Smooth muscle cell (in vitro differentiated cells): ENCODE results near the gene IL1RL2. TPM values are rescaled to one million over a fixed set of nuclear protein-coding genes. Genes with fewer than 3 reads are reported as not detected.

Experiments used
- DNase-seq: peaks from one replicate; lab custom pipeline; 2025; ENCODE audit not compliant: unreplicated experiment; lab: John Stamatoyannopoulos, UW
- H2AFZ ChIP-seq: fragments of 200-600 bp; sonication (generic); 2 replicates; pipeline ENCODE4 v1.6.0; 2016; ENCODE audit warnings: antibody characterized with exemption, low read depth, mild to moderate bottlenecking
- H3F3A ChIP-seq: fragments of 200-600 bp; sonication (generic); 2 replicates; pipeline ENCODE4 v1.6.0; 2017; ENCODE audit warnings: antibody characterized with exemption, low read depth
- H3K27ac ChIP-seq: fragments of 200-600 bp; sonication (generic); 2 replicates; pipeline ENCODE4 v1.5.1; 2016; ENCODE audit warnings: low read depth, mild to moderate bottlenecking
- H3K27me3 ChIP-seq: fragments of 200-600 bp; sonication (generic); 2 replicates; pipeline ENCODE4 v1.6.1; 2016; ENCODE audit warnings: low read depth, mild to moderate bottlenecking
- H3K36me3 ChIP-seq: fragments of 200-600 bp; sonication (generic); 2 replicates; pipeline ENCODE4 v1.5.1; 2016; ENCODE audit warnings: low read depth
- H3K4me1 ChIP-seq: fragments of 200-600 bp; sonication (generic); 2 replicates; pipeline ENCODE4 v1.5.1; 2016; ENCODE audit warnings: low read depth
- H3K4me2 ChIP-seq: fragments of 200-600 bp; sonication (generic); 2 replicates; pipeline ENCODE4 v1.6.0; 2016; ENCODE audit warnings: mild to moderate bottlenecking
- H3K4me3 ChIP-seq: fragments of 200-600 bp; sonication (generic); 2 replicates; pipeline ENCODE4 v1.5.1; 2016; ENCODE audit warnings: mild to moderate bottlenecking
- H3K79me2 ChIP-seq: fragments of 200-600 bp; sonication (generic); 2 replicates; pipeline ENCODE4 v1.6.0; 2016; ENCODE audit warnings: low read depth, mild to moderate bottlenecking
- H3K9ac ChIP-seq: fragments of 200-600 bp; sonication (generic); 2 replicates; pipeline ENCODE4 v1.6.0; 2016; ENCODE audit warnings: low read depth
- H3K9me3 ChIP-seq: fragments of 200-600 bp; sonication (generic); replicated peaks from 2 replicates; pipeline ENCODE4 v1.5.1; 2016; ENCODE audit warnings: low read depth
- H4K20me1 ChIP-seq: fragments of 200-600 bp; sonication (generic); 2 replicates; pipeline ENCODE4 v1.6.0; 2016; ENCODE audit warnings: low read depth
- WGBS: methylation state at CpG from one replicate; pipeline ENCODE4 v1.1.7; 2016; ENCODE audit warnings: low lambda C conversion rate; 5-methylcytosine and 5-hydroxymethylcytosine counted together
- polyA plus RNA-seq: library from polyadenylated mRNA; unstranded; fragments of >200 nt; fragmentation: Nextera tagmentation; extraction: Ambion mirVana; gene quantifications from 2 replicates; pipeline ENCODE4 v1.2.1, GENCODE V29; 2016
- total RNA-seq: library from RNA; depleted of rRNA; stranded (reverse); fragments of >200 nt; gene quantifications from 2 replicates; pipeline ENCODE4 v1.2.3, GENCODE V29; 2014
- TF ChIP-seq, protein P1 (sequence below): fragments of 200-600 bp; sonication (generic); IDR thresholded peaks from 2 replicates; pipeline ENCODE4 v1.5.1; 2017; ENCODE audit warnings: borderline replicate concordance, mild to moderate bottlenecking, antibody characterized with exemption; ENCODE audit not compliant: insufficient read depth, poor library complexity, severe bottlenecking

Gene IL1RL2
- total and polyA plus RNA-seq, 2 experiments from 2014 or later: 0.10 to 0.13 TPM

DNA sequence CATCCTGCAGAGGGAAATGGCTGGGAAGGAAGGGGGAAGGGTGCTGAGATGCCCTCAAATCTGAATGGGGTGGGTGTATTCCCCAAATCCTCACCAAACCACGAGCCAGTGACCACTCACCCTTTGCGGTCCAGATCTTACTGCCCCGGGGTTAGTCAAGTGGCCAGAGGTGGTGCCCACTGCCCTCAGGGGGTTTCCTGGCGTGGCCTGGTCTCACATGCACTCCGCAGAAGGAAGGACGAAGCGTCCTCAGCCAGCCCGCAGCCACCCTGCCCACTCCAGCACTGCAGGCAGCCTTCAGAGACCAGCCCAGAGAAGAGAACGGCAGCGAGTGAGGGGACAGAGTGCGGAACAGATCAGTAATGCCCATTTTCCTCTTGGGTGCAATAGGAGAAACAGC, 50.4 kb downstream of the IL1RL2 start:
- no peak for DNase-seq
- no peaks in the 10 kb centered on the region for H3K4me1 ChIP-seq
- no peaks in the 10 kb centered on the region for H3K36me3 ChIP-seq
- H3K9me3 ChIP-seq: no peaks in the 10 kb centered on the region
- WGBS: 83% methylated on average over 11 of the region's 11 CpGs
- no peak overlapping the region for H3K4me3 ChIP-seq
- TF ChIP-seq, protein P1, sequence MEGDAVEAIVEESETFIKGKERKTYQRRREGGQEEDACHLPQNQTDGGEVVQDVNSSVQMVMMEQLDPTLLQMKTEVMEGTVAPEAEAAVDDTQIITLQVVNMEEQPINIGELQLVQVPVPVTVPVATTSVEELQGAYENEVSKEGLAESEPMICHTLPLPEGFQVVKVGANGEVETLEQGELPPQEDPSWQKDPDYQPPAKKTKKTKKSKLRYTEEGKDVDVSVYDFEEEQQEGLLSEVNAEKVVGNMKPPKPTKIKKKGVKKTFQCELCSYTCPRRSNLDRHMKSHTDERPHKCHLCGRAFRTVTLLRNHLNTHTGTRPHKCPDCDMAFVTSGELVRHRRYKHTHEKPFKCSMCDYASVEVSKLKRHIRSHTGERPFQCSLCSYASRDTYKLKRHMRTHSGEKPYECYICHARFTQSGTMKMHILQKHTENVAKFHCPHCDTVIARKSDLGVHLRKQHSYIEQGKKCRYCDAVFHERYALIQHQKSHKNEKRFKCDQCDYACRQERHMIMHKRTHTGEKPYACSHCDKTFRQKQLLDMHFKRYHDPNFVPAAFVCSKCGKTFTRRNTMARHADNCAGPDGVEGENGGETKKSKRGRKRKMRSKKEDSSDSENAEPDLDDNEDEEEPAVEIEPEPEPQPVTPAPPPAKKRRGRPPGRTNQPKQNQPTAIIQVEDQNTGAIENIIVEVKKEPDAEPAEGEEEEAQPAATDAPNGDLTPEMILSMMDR: no peak
- no peak overlapping the region for H3K4me2 ChIP-seq
- H2AFZ ChIP-seq: no peak overlapping the region
- H3K27me3 ChIP-seq: no peaks in the 10 kb centered on the region
- H3F3A ChIP-seq: peaks cover 7% of the 10 kb centered on the region
- no peaks in the 10 kb centered on the region for H4K20me1 ChIP-seq
- H3K27ac ChIP-seq: no peak overlapping the region
- H3K79me2 ChIP-seq: no peaks in the 10 kb centered on the region
- no peak overlapping the region for H3K9ac ChIP-seq

- H3K79me2 ChIP-seq: no peaks in the 10 kb centered on the region
- no peak overlapping the region for H3K4me3 ChIP-seq
- H3K9ac ChIP-seq: no peak overlapping the region
- 82% methylated on average over 10 of the region's 10 CpGs for WGBS
- no peaks in the 10 kb centered on the region for H3K27me3 ChIP-seq
- H3K36me3 ChIP-seq: no peaks in the 10 kb centered on the region
- no peaks in the 10 kb centered on the region for H3K9me3 ChIP-seq
- H3K4me1 ChIP-seq: no peaks in the 10 kb centered on the region
- no peak for DNase-seq
- TF ChIP-seq, protein P1: no peak
- peaks cover 7% of the 10 kb centered on the region for H3F3A ChIP-seq
- H3K27ac ChIP-seq: no peak overlapping the region
- no peaks in the 10 kb centered on the region for H4K20me1 ChIP-seq
- no peak overlapping the region for H3K4me2 ChIP-seq
- H2AFZ ChIP-seq: no peak overlapping the region
Measured at GRCh38 chr2:102238039-102238756, 51.4 kb downstream of the IL1RL2 start.

GRCh38 chr2:102238778-102239177, 52.0 kb downstream of the IL1RL2 start:
- Histone ChIP-seq H4K20me1 (no peaks in the 10 kb centered on the region), H3K79me2 (no peaks in the 10 kb centered on the region), H3K9ac (no peak overlapping the region), H3K4me3 (no peak overlapping the region), H2AFZ (no peak overlapping the region), H3K36me3 (no peaks in the 10 kb centered on the region), H3K27me3 (no peaks in the 10 kb centered on the region), H3K4me1 (no peaks in the 10 kb centered on the region), H3K9me3 (no peaks in the 10 kb centered on the region), H3F3A (peaks cover 7% of the 10 kb centered on the region), H3K27ac (no peak overlapping the region), H3K4me2 (no peak overlapping the region)
- DNase-seq: no peak
- TF ChIP-seq, protein P1: no peak
- 91% methylated on average over 2 of the region's 2 CpGs for WGBS

DNA sequence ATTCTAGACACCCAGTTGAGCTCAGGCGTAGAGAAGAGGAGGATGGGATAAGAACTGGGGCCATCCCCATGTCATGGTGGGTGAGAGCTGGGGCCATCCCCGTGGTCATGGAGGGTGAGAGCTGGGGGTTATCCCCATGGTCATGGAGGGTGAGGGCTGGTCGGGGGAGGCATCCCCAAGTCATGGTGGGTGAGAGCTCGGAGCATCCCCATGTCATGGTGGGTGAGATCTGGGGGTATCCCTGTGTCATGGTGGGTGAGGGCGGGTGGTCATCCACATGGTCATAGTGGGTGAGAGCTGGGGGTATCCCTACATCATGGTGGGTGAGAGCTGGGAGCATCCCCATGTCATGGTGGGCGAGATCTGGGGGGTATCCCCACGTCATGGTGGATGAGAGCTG, 52.5 kb downstream of the IL1RL2 start:
- H3K79me2 ChIP-seq: no peaks in the 10 kb centered on the region
- WGBS: 97% methylated on average over 7 of the region's 7 CpGs
- H3K4me3 ChIP-seq: no peak overlapping the region
- no peak for DNase-seq
- no peaks in the 10 kb centered on the region for H3K4me1 ChIP-seq
- H3K4me2 ChIP-seq: no peak overlapping the region
- H3K9ac ChIP-seq: no peak overlapping the region
- H3K27ac ChIP-seq: no peak overlapping the region
- H3K9me3 ChIP-seq: no peaks in the 10 kb centered on the region
- peaks cover 7% of the 10 kb centered on the region for H3F3A ChIP-seq
- H4K20me1 ChIP-seq: no peaks in the 10 kb centered on the region
- TF ChIP-seq, protein P1: no peak
- no peak overlapping the region for H2AFZ ChIP-seq
- H3K36me3 ChIP-seq: no peaks in the 10 kb centered on the region
- H3K27me3 ChIP-seq: no peaks in the 10 kb centered on the region
